ENCODE measurements around the gene CYFIP1. TPM values are rescaled to one million over a fixed set of nuclear protein-coding genes. Genes with fewer than 3 reads are reported as not detected.

Gene CYFIP1
- total and polyA plus RNA-seq, 2 of the 8 experiments (the other 6 are each of a cell fraction or from before 2014, with no cell fraction given): 38.6 to 81.7 TPM

- TF ChIP-seq CTCF (IDR thresholded peaks at IDR 0.05; ENCODE audit: control extremely low read depth in 1 of 3, insufficient read depth in 1 of 3, low read depth in 1 of 3, low read length in 3 of 3): no peak
- TF ChIP-seq SIX5 (IDR thresholded peaks at IDR 0.05; ENCODE audit: low read depth, low read length): no peak
- TF ChIP-seq EP300 (IDR thresholded peaks at IDR 0.05; ENCODE audit: borderline replicate concordance in 1 of 2, low read depth in 2 of 2, low read length in 2 of 2): no peak
These were observed 135.5 kb downstream of the CYFIP1 start (continued) for GRCh38 chr15:22844421-22845288.

All from H1 (cell line).